ENCODE data around the gene PMPCA. TPM values are rescaled to one million over a fixed set of nuclear protein-coding genes. Genes with fewer than 3 reads are reported as not detected.

The PMPCA gene
- polyA plus RNA-seq, 1 of the 3 experiments (the other 2 are of a cell fraction) = 125 TPM

- Histone ChIP-seq H3K27me3 (ENCODE audit: insufficient read depth) (no peaks in the 10 kb centered on the region), H3K4me2 (peak within 1 kb of the TSS; percentile 95), H3K9me3 (no peaks in the 10 kb centered on the region), H3K27ac (ENCODE audit: low read depth in 2 of 2, low read length in 1 of 2) (peak within 1 kb of the TSS; percentile 47 to 68; a peak in 3 of 4 replicates), H3K36me3 (replicated peaks in 1 of 2; ENCODE audit: control insufficient read depth in 1 of 2, insufficient read depth in 2 of 2, low read length in 1 of 2) (peaks cover 6 to 45% of the 10 kb centered on the region in 2 experiments), H4K20me1 (ENCODE audit: insufficient read depth) (peaks cover 62% of the 10 kb centered on the region), H3K4me1 (ENCODE audit: control insufficient read depth in 1 of 2, insufficient read depth in 2 of 2, low read depth in 1 of 2, low read length in 1 of 2) (peaks cover 0 to 21% of the 10 kb centered on the region in 2 experiments; a peak in 1 of 4 replicates), H2AFZ (ENCODE audit: low read depth) (0 out of 2 replicates have a peak within 1 kb of the TSS, but pooled peaks have one; percentile 35), H3K4me3 (ENCODE audit: low read depth in 2 of 2, low read length in 1 of 2) (peak within 1 kb of the TSS; percentile 81 to 83), H3K9me2 (no peaks in the 10 kb centered on the region), H3F3A (replicated peaks; ENCODE audit: insufficient read depth) (peaks cover 27% of the 10 kb centered on the region), H3K9ac (peak within 1 kb of the TSS; percentile 85), H3K79me2 (ENCODE audit: insufficient read depth) (peaks cover 48% of the 10 kb centered on the region)
- TF ChIP-seq CTCF (IDR thresholded peaks at IDR 0.05) = peak; percentile 57
- TF ChIP-seq TAF1 (IDR thresholded peaks at IDR 0.05; ENCODE audit: borderline replicate concordance, low read depth, low read length) = 0 out of 2 replicates have a peak, but pooled peaks have one; percentile 33
- 0 out of 2 replicates have a peak, but pooled peaks have one; percentile 10 for TF ChIP-seq GABPA (IDR thresholded peaks at IDR 0.05; ENCODE audit: low read depth)
- TF ChIP-seq SIN3A (IDR thresholded peaks at IDR 0.05; ENCODE audit: borderline replicate concordance, low read depth, low read length) = 0 out of 2 replicates have a peak, but pooled peaks have one; percentile 57
- TF ChIP-seq REST (IDR thresholded peaks at IDR 0.05; ENCODE audit: low read depth, low read length) = 0 out of 2 replicates have a peak, but pooled peaks have one; percentile 2
- no peak for TF ChIP-seq NRF1 (IDR thresholded peaks at IDR 0.05; ENCODE audit: low read depth, low read length)
- TF ChIP-seq POLR2AphosphoS5 (IDR thresholded peaks at IDR 0.05; ENCODE audit: low read depth, low read length) = peak; percentile 65
- TF ChIP-seq FOSL2 (IDR thresholded peaks at IDR 0.05; ENCODE audit: borderline replicate concordance, low read depth) = no peak
- ChIA-PET CTCF (interaction anchor here (0.6 to 1.7 kb wide), 16 partner anchors 9 to 504 kb away, joined by 3 to 14 read pairs (median 4); no protein-coding TSS in a partner anchor), POLR2A (interaction anchor here (0.7 kb wide), 1 partner anchor 205 kb away, joined by 4 read pairs; no protein-coding TSS in a partner anchor)
- DNase-seq = peak; percentile 99
- WGBS (ENCODE audit: low lambda C conversion rate) = 34% methylated on average over 16 of the region's 90 CpGs
Observed at GRCh38 chr9:136439481-136440408, 29.3 kb downstream of the PMPCA start, which contains the start of gene INPP5E. TSS of gene INPP5E (minus strand) at chr9:136439845. CDS start at chr9:136439419, 426 bp downstream.

Data from SK-N-SH (cell line).